Suprapubic skin (tissue), 3 donors: ENCODE measurements around the gene RSRC2.

Experiments used
- EP300 ChIP-seq: sonication (generic); formaldehyde crosslinking; IDR thresholded peaks from one replicate; pipeline ENCODE4 v1.6.1; 2017; ENCODE audit warnings: antibody characterized with exemption
- POLR2A ChIP-seq, 2 donors: fragments of 450-650 bp; IDR thresholded peaks; one replicate each; pipeline ENCODE4 v1.6.1; 2017; ENCODE audit warnings: antibody characterized with exemption in 2 of 2, mild to moderate bottlenecking in 2 of 2, moderate library complexity in 2 of 2
- TF ChIP-seq, protein P1 (sequence below), 2 donors: fragments of 200-600 bp in 1 of 2; fragments of 450-650 bp in 1 of 2; sonication (generic) in 1 of 2; IDR thresholded peaks; one replicate each; pipeline ENCODE4 v1.5.1; 2016 to 2019; ENCODE audit warnings: antibody characterized with exemption in 2 of 2, mild to moderate bottlenecking in 1 of 2, moderate library complexity in 1 of 2

- no peak for TF ChIP-seq POLR2A (IDR thresholded peaks at IDR 0.05)
- TF ChIP-seq, protein P1, sequence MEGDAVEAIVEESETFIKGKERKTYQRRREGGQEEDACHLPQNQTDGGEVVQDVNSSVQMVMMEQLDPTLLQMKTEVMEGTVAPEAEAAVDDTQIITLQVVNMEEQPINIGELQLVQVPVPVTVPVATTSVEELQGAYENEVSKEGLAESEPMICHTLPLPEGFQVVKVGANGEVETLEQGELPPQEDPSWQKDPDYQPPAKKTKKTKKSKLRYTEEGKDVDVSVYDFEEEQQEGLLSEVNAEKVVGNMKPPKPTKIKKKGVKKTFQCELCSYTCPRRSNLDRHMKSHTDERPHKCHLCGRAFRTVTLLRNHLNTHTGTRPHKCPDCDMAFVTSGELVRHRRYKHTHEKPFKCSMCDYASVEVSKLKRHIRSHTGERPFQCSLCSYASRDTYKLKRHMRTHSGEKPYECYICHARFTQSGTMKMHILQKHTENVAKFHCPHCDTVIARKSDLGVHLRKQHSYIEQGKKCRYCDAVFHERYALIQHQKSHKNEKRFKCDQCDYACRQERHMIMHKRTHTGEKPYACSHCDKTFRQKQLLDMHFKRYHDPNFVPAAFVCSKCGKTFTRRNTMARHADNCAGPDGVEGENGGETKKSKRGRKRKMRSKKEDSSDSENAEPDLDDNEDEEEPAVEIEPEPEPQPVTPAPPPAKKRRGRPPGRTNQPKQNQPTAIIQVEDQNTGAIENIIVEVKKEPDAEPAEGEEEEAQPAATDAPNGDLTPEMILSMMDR (IDR thresholded peaks at IDR 0.05): no peak
- no peak for TF ChIP-seq EP300
Observed at GRCh38 chr12:122513660-122514059, 13.1 kb downstream of the RSRC2 start.
